Activated naive CD8-positive, alpha-beta T cell treated with anti-CD3 and anti-CD28 coated beads, Interleukin-2, amount 50 U/mL, for 16 hours (primary cell): ENCODE measurements around the gene SGF29.
"Not testable (repeated sequence)": the region's sequence is repeated elsewhere in the genome, so short reads cannot be mapped to it uniquely, and the experiment has no call there.

ENCODE experiments used
- DNase-seq: peaks from one replicate; pipeline ENCODE4 v3.0.0-alpha.2; 2020; ENCODE audit warnings: low read depth, low spot score

SGF29 gene

GRCh38 chr16:28595451-28595850 lies 41.7 kb downstream of the SGF29 start:
- not testable (repeated sequence) for DNase-seq

GRCh38 chr16:28596115-28596630 lies 42.5 kb downstream of the SGF29 start:
- DNase-seq: no peak

- no peak for DNase-seq
Measured at GRCh38 chr16:28596840-28597691, 43.3 kb downstream of the SGF29 start, which contains the start of gene SULT1A2. TSS of gene SULT1A2 (minus strand) at chr16:28597050. CDS start at chr16:28595930, 1,120 bp downstream.

GRCh38 chr16:28597692-28598261 lies 44.1 kb downstream of the SGF29 start:
- no peak for DNase-seq

- not testable (repeated sequence) for DNase-seq
Measured at GRCh38 chr16:28599377-28600285, 45.9 kb downstream of the SGF29 start.

GRCh38 chr16:28600965-28601364 lies 47.2 kb downstream of the SGF29 start:
- DNase-seq: not testable (repeated sequence)

- not testable (repeated sequence) for DNase-seq
Measured at GRCh38 chr16:28601589-28601988, 47.9 kb downstream of the SGF29 start.

GRCh38 chr16:28602062-28602461 lies 48.3 kb downstream of the SGF29 start:
- not testable (repeated sequence) for DNase-seq

GRCh38 chr16:28602529-28602928 lies 48.8 kb downstream of the SGF29 start:
- no peak for DNase-seq

- no peak for DNase-seq
Measured at GRCh38 chr16:28603381-28604185, 49.9 kb downstream of the SGF29 start.

- no peak for DNase-seq
Measured at GRCh38 chr16:28604186-28604565, 50.5 kb downstream of the SGF29 start.

- no peak for DNase-seq
Measured at GRCh38 chr16:28606291-28607115, 52.8 kb downstream of the SGF29 start.

GRCh38 chr16:28607116-28607623 lies 53.5 kb downstream of the SGF29 start:
- DNase-seq: no peak

- not testable (repeated sequence) for DNase-seq
Measured at GRCh38 chr16:28607681-28608495, 54.2 kb downstream of the SGF29 start.

- DNase-seq: not testable (repeated sequence)
Measured at GRCh38 chr16:28608496-28608808, 54.7 kb downstream of the SGF29 start.

- DNase-seq: not testable (repeated sequence)
Measured at GRCh38 chr16:28608867-28609596, 55.3 kb downstream of the SGF29 start.

GRCh38 chr16:28609631-28610594 lies 56.2 kb downstream of the SGF29 start, which contains the start of gene SULT1A1:
TSS of gene SULT1A1 (minus strand) at chr16:28610044. CDS start at chr16:28608855, 1,189 bp downstream.
- no peak for DNase-seq
